Middle frontal gyrus (tissue), 1 donor: Measurements from ENCODE around the gene BIVM.

Experiments used
- DNase-seq: peaks from one replicate; pipeline ENCODE4 v3.0.0-alpha.2; 2015; ENCODE audit warnings: low spot score; ENCODE audit errors: extremely low spot score

The BIVM gene

GRCh38 chr13:102878481-102878880 lies 79.6 kb downstream of the BIVM start:
- no peak for DNase-seq

GRCh38 chr13:102879793-102880499 lies 81.0 kb downstream of the BIVM start:
- DNase-seq = no peak

GRCh38 chr13:102881819-102882686 lies 83.1 kb downstream of the BIVM start:
- no peak for DNase-seq
